ENCODE data around the gene GREB1. TPM values are rescaled to one million over a fixed set of nuclear protein-coding genes. Genes with fewer than 3 reads are reported as not detected.

The GREB1 gene
- total RNA-seq, 2 donors from 2014 or later, result 3.1 to 7.6 TPM

DNA sequence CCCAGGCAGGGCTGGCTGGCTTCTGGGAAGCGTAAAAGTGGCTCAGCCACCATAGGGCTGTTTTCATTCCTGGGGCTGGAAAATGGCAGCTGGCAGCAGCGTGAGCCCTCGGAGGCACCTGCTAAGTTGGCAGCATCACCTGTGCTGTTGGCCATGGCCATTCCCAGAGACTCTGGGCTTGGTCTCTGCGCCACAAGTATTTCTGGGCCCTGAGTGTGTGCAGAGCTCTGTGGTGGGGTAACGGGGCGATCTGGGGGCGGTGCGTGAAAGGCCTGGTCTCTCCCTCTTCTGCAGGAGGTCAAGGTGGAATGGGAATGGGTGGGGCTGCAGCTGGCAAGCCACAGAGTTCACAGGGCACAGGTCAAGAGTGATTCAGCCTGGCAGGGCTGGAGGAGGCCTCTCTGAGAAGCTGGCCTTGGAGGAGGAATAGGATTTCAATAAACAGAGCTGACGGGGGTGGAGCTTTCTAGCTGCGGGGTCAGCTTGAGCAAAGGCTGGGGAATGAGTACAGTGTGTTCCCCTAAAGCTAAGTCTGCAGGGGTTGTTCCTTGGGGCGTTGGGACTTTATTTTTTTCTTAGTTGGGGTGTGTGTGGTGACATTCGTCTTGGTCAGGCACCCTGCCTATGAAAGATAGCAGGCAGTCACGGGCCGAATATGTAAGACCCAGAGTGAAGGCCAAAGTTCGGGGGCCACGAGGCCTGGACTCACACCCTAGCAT is 146.5 kb downstream of the GREB1 start:
- DNase-seq (ENCODE audit: low spot score), result no peak
- Histone ChIP-seq H3K27me3 (no peaks in the 10 kb centered on the region), H3K4me3 (no peak overlapping the region), H3K9me3 (no peaks in the 10 kb centered on the region), H3K36me3 (no peaks in the 10 kb centered on the region), H3K27ac (no peak overlapping the region), H3K4me1 (peaks cover 0 to 8% of the 10 kb centered on the region in 2 donors)
- TF ChIP-seq, protein P1, sequence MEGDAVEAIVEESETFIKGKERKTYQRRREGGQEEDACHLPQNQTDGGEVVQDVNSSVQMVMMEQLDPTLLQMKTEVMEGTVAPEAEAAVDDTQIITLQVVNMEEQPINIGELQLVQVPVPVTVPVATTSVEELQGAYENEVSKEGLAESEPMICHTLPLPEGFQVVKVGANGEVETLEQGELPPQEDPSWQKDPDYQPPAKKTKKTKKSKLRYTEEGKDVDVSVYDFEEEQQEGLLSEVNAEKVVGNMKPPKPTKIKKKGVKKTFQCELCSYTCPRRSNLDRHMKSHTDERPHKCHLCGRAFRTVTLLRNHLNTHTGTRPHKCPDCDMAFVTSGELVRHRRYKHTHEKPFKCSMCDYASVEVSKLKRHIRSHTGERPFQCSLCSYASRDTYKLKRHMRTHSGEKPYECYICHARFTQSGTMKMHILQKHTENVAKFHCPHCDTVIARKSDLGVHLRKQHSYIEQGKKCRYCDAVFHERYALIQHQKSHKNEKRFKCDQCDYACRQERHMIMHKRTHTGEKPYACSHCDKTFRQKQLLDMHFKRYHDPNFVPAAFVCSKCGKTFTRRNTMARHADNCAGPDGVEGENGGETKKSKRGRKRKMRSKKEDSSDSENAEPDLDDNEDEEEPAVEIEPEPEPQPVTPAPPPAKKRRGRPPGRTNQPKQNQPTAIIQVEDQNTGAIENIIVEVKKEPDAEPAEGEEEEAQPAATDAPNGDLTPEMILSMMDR (IDR thresholded peaks at IDR 0.05), result no peak

DNA sequence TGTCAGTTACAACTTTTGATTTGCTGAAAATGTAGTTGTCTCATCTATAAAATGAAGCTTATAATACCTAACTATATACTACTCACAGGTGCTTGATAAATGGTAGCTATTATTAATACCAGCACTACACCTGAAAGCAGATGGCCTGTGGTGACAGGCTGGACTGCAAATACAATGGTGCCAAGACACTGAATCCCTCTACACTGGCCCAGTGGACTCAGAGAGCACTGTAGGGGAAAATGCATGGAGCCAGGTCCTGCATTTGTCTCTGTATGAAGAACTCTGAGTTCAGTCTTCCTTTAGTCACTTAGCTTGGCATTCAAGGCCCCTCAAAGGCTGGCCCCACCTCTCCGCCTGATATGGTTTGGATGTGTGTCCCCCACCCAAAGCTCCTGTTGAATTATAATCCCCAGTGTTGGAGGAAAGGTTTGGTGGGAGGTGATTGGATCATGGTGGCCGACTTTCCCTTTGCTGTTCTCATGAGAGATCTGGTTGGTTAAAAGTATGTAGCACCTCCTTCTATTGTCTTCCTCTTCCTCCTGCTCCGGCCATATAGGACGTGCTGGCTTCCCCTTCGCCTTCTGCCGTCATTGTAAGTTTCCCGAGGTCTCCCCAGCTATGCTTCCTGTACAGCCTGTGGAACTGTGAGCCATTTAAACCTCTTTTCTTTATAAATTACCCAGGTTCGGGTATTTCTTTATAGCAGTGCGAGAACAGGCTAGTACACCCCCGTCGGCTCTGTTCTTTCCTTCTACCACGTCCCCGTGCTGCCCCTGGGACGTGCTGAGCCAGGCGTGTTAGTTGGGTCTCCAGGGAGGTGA is 147.3 kb downstream of the GREB1 start:
- H3K36me3 ChIP-seq, result no peaks in the 10 kb centered on the region
- TF ChIP-seq, protein P1 (IDR thresholded peaks at IDR 0.05), result no peak
- no peak overlapping the region for H3K4me3 ChIP-seq
- H3K27ac ChIP-seq, result no peak overlapping the region
- peaks cover 0 to 8% of the 10 kb centered on the region in 2 donors for H3K4me1 ChIP-seq
- no peak for DNase-seq (ENCODE audit: low spot score)
- H3K27me3 ChIP-seq, result no peaks in the 10 kb centered on the region
- no peaks in the 10 kb centered on the region for H3K9me3 ChIP-seq

DNA sequence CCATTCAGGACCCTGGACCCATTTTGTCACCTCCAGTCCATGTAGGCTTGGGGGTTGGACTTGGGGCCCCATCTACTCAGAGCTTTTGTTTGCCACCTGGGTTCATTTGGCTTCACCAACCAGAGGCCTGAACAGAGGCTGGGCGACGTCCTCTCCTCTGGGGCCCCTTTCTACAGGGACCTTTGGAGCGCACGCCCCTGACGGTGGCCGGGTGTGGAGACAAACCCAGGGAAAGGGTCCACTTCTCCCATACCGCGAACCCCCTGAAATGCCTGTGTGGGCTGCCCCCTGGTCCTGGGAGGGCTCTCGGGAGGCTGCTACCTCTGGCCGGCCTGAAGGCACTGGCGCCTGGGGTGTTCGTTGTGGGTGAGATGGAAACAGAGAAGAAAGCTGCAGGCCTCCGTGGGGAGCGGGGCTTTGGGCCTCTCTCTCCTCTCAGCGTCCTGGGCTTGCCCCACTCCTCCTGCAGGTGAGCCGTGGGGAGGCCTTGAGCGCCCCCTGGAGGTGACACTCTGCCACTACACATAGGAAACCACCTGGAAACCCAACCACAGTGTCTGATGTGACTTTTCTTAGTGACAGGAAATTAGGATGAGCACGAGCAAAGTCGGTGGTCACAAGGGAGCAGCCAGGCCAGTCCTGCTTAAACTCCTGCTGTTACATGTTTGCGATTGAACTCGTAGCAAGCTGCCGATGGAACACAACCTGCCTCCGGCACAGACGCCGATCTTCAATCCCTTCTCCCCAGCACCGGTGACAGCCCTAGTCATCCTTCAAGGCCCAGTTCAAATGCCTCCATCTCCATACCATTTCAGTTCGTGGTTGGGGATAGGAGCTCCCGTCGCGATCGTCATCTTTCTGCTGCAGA is 148.1 kb downstream of the GREB1 start:
- DNase-seq (ENCODE audit: low spot score), result no peak
- no peak overlapping the region for H3K4me3 ChIP-seq
- no peaks in the 10 kb centered on the region for H3K27me3 ChIP-seq
- no peaks in the 10 kb centered on the region for H3K36me3 ChIP-seq
- TF ChIP-seq, protein P1 (IDR thresholded peaks at IDR 0.05), result peak; percentile 80 to 81
- H3K27ac ChIP-seq, result no peak overlapping the region
- peaks cover 0 to 2% of the 10 kb centered on the region in 2 donors for H3K4me1 ChIP-seq
- no peaks in the 10 kb centered on the region for H3K9me3 ChIP-seq

DNA sequence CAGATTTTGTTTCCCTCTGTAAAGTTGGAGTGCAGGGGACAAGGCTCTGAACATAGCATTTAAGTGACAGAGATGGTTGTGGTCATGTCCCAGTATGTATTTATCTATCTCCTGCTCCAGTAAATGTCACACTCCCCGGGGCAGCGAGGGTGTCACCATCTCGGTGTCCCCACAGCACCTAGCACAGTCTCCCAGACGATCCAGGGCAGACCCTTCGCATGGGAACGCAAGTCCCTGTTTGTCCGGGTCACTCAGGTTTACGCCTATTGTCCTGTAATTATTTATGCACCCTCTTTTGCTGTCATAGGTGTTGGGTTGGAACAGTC is 148.7 kb downstream of the GREB1 start:
- Histone ChIP-seq H3K36me3 (no peaks in the 10 kb centered on the region), H3K4me1 (peaks cover 0 to 1% of the 10 kb centered on the region in 2 donors), H3K4me3 (no peak overlapping the region), H3K27ac (no peak overlapping the region), H3K27me3 (no peaks in the 10 kb centered on the region), H3K9me3 (no peaks in the 10 kb centered on the region)
- DNase-seq (ENCODE audit: low spot score), result no peak
- TF ChIP-seq, protein P1 (IDR thresholded peaks at IDR 0.05), result no peak

DNA sequence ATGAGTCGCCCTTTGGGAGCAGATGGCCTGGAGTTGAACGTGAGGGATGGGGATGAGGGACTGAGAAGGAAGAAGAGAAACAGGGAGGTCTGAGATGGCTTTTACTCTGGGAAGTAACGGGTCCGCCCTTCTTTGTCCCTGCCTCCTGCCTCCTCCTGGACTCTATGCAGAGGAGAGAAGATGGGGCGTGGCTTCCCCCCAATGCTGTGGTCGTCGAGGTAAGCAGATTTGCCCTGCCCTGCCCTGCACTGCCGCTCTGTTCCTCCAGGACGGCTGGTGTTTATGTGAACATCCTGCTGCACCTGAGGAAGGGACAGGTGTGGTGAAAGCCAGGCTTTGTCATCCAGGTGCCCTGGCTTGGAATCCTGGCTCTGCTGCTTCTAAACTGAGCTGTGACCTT is 149.6 kb downstream of the GREB1 start:
- no peaks in the 10 kb centered on the region for H3K36me3 ChIP-seq
- H3K4me1 ChIP-seq, result peaks cover 0 to 11% of the 10 kb centered on the region in 2 donors
- no peak overlapping the region for H3K4me3 ChIP-seq
- no peaks in the 10 kb centered on the region for H3K9me3 ChIP-seq
- H3K27ac ChIP-seq, result no peak overlapping the region
- no peaks in the 10 kb centered on the region for H3K27me3 ChIP-seq
- no peak for DNase-seq (ENCODE audit: low spot score)
- TF ChIP-seq, protein P1 (IDR thresholded peaks at IDR 0.05), result no peak
